IMR-90 (cell line): Measurements from ENCODE around the gene TMEM163. TPM values are rescaled to one million over a fixed set of nuclear protein-coding genes. Genes with fewer than 3 reads are reported as not detected.

ENCODE experiments used
- ATAC-seq: fragments of 200-7000 bp; cut with Tn5 transposase; 2 replicates; pipeline ENCODE4 v1.9.1; 2020; ENCODE audit warnings: low read depth, mild to moderate bottlenecking, moderate library complexity
- BruUV-seq: library from RNA; stranded (reverse); fragments of 400-500 nt; replicated peaks from 2 replicates; lab custom pipeline; 2021; lab: Mats Ljungman, UMichigan
- CTCF ChIA-PET: fragments of 300-600 bp; formaldehyde crosslinking; extraction: SDS; loops from one replicate; lab custom pipeline; 2021; ENCODE audit warnings: antibody characterized with exemption; lab: Yijun Ruan, JAX
- POLR2A ChIA-PET: fragments of 300-600 bp; sonication (Branson Sonifier 250); formaldehyde crosslinking; loops from one replicate; lab custom pipeline; 2022; ENCODE audit warnings: antibody characterized with exemption; ENCODE audit not compliant: unreplicated experiment; lab: Charles Lee
- DNase-seq: peaks from one replicate; pipeline ENCODE4 v3.0.0; 2013
- H2AFZ ChIP-seq: replicated peaks from 2 replicates; pipeline ENCODE3; 2013; ENCODE audit warnings: low read length, mild to moderate bottlenecking; ENCODE audit not compliant: poor library complexity
- H2AK5ac ChIP-seq: 2 replicates; pipeline ENCODE4 v1.6.1; 2013; ENCODE audit warnings: low read depth, low read length, inconsistent platforms
- H2AK9ac ChIP-seq: replicated peaks from 2 replicates; pipeline ENCODE3; 2013; ENCODE audit warnings: mild to moderate bottlenecking, low read depth, low read length, moderate library complexity; ENCODE audit not compliant: poor library complexity
- H2BK120ac ChIP-seq: 2 replicates; pipeline ENCODE4 v1.6.1; 2013; ENCODE audit warnings: low read depth, low read length, inconsistent platforms
- H2BK15ac ChIP-seq: 3 replicates; pipeline ENCODE4 v1.6.1; 2013; ENCODE audit warnings: low read depth, low read length, inconsistent platforms
- H2BK20ac ChIP-seq: 2 replicates; pipeline ENCODE4 v1.6.1; 2013; ENCODE audit warnings: low read depth, mild to moderate bottlenecking, inconsistent platforms, low read length, moderate library complexity
- H2BK5ac ChIP-seq: 2 replicates; pipeline ENCODE4 v1.6.1; 2013; ENCODE audit warnings: mild to moderate bottlenecking, low read depth, low read length, inconsistent platforms; ENCODE audit not compliant: poor library complexity, severe bottlenecking
- H3K14ac ChIP-seq: replicated peaks from 2 replicates; pipeline ENCODE4 v1.6.1; 2013; ENCODE audit warnings: low read depth, low read length, inconsistent platforms
- H3K18ac ChIP-seq: 2 replicates; pipeline ENCODE4 v1.6.1; 2013; ENCODE audit warnings: low read depth, low read length, control low read depth
- H3K23ac ChIP-seq: 2 replicates; pipeline ENCODE4 v1.6.1; 2013; ENCODE audit warnings: low read depth, low read length, inconsistent platforms
- H3K27ac ChIP-seq: 2 replicates; pipeline ENCODE4 v1.5.1; 2013; ENCODE audit warnings: mild to moderate bottlenecking, control low read depth, low read length; ENCODE audit not compliant: insufficient read depth
- H3K27me3 ChIP-seq: 2 replicates; pipeline ENCODE4 v1.6.1; 2013; ENCODE audit warnings: low read length; ENCODE audit not compliant: control insufficient read depth, insufficient read depth
- H3K36me3 ChIP-seq: 2 replicates; pipeline ENCODE4 v1.6.1; 2013; ENCODE audit warnings: low read length, mixed read lengths; ENCODE audit not compliant: control insufficient read depth, insufficient read depth
- H3K4ac ChIP-seq: 2 replicates; pipeline ENCODE4 v1.6.1; 2013; ENCODE audit warnings: low read depth, low read length, inconsistent platforms
- H3K4me1 ChIP-seq: 2 replicates; pipeline ENCODE4 v1.6.1; 2013; ENCODE audit warnings: low read length, mixed read lengths; ENCODE audit not compliant: control insufficient read depth, insufficient read depth
- H3K4me2 ChIP-seq: 2 replicates; pipeline ENCODE4 v1.6.1; 2013; ENCODE audit warnings: low read depth, mild to moderate bottlenecking, control low read depth, low read length, moderate library complexity
- H3K4me3 ChIP-seq: 2 replicates; pipeline ENCODE4 v1.5.1; 2013; ENCODE audit warnings: low read depth, mild to moderate bottlenecking, control low read depth, low read length, moderate library complexity; ENCODE audit not compliant: insufficient read depth
- H3K56ac ChIP-seq: 2 replicates; pipeline ENCODE4 v1.6.1; 2013; ENCODE audit warnings: low read length, inconsistent platforms; ENCODE audit not compliant: insufficient read depth; ENCODE audit errors: extremely low read depth
- H3K79me1 ChIP-seq, 2 experiments: 2 replicates each; pipeline ENCODE4 v1.6.1; 2013; ENCODE audit warnings: low read length in 2 of 2, inconsistent platforms in 1 of 2, low read depth in 1 of 2
- H3K9ac ChIP-seq: 2 replicates; pipeline ENCODE4 v1.6.1; 2013; ENCODE audit warnings: low read depth, low read length, control low read depth
- H3K9me1 ChIP-seq: 2 replicates; pipeline ENCODE4 v1.6.1; 2013; ENCODE audit warnings: low read length, inconsistent platforms; ENCODE audit not compliant: insufficient read depth
- H3K9me3 ChIP-seq: 2 replicates; pipeline ENCODE4 v1.6.1; 2013; ENCODE audit warnings: low read length; ENCODE audit not compliant: control insufficient read depth, insufficient read depth
- H4K20me1 ChIP-seq: 2 replicates; pipeline ENCODE4 v1.6.1; 2013; ENCODE audit warnings: low read length, inconsistent platforms; ENCODE audit not compliant: insufficient read depth
- H4K5ac ChIP-seq: 2 replicates; pipeline ENCODE4 v1.6.1; 2013; ENCODE audit warnings: mild to moderate bottlenecking, low read depth, low read length, control low read depth
- H4K8ac ChIP-seq, 2 experiments: 2 replicates each; pipeline ENCODE4 v1.6.1; 2013; ENCODE audit warnings: low read depth in 2 of 2, low read length in 2 of 2, control low read depth in 1 of 2, inconsistent platforms in 1 of 2
- H4K91ac ChIP-seq: 2 replicates; pipeline ENCODE4 v1.6.1; 2013; ENCODE audit warnings: low read depth, low read length, inconsistent platforms; ENCODE audit not compliant: insufficient read depth
- BHLHE40 ChIP-seq: fragments of 150-350 bp; IDR thresholded peaks from 2 replicates; pipeline ENCODE4 v1.6.1; 2016; ENCODE audit warnings: mild to moderate bottlenecking, low read depth, low read length
- CEBPB ChIP-seq: IDR thresholded peaks from 2 replicates; pipeline ENCODE4 v1.6.1; 2012; ENCODE audit warnings: low read depth, low read length, improper control_type of control experiment
- NFE2L2 ChIP-seq: fragments of 150-350 bp; IDR thresholded peaks from 2 replicates; pipeline ENCODE4 v1.6.1; 2016; ENCODE audit warnings: low read depth, mild to moderate bottlenecking, low read length
- POLR2A ChIP-seq: IDR thresholded peaks from 2 replicates; pipeline ENCODE4 v1.6.1; 2012; ENCODE audit warnings: mild to moderate bottlenecking, low read depth, low read length
- RAD21 ChIP-seq: IDR thresholded peaks from 2 replicates; pipeline ENCODE4 v1.6.1; 2012; ENCODE audit warnings: low read length, improper control_type of control experiment
- SMC3 ChIP-seq: fragments of 150-350 bp; IDR thresholded peaks from 2 replicates; pipeline ENCODE4 v1.6.1; 2016; ENCODE audit warnings: low read depth, mild to moderate bottlenecking, antibody characterized with exemption, low read length, moderate library complexity
- WGBS, 2 experiments: methylation state at CpG; one replicate each; pipeline versions ENCODE4 v1.1.5 to v1.1.7; 2013; ENCODE audit warnings: missing lambda C conversion rate in 2 of 2; ENCODE audit not compliant: insufficient read length in 1 of 2; ENCODE audit errors: extremely low coverage in 2 of 2; 5-methylcytosine and 5-hydroxymethylcytosine counted together
- dilution Hi-C: fragments of 300-500 bp; cut with HindIII; formaldehyde crosslinking; loops from one replicate; pipeline ENCODE4 v1.14.3; 2018; ENCODE audit warnings: low sequenced_read_pairs; ENCODE audit not compliant: unreplicated experiment
- in situ Hi-C: fragments of 300-500 bp; cut with MboI; formaldehyde crosslinking; loops from 3 replicates; pipeline ENCODE4 v1.14.3; 2019; ENCODE audit warnings: low sequenced_read_pairs, inconsistent platforms, mixed read lengths
- intact Hi-C: fragments of 100-400 bp; cut with micrococcal nuclease; formaldehyde crosslinking; loops from 2 replicates; pipeline ENCODE4 v1.10.0; 2022
- polyA plus RNA-seq, 3 experiments: library from polyadenylated mRNA; depleted of rRNA; stranded (reverse); fragments of >200 nt; gene quantifications; 2 replicates each; pipeline ENCODE4 v1.2.3, GENCODE V29; 2012; ENCODE audit warnings: low replicate concordance in 1 of 3
- total RNA-seq: library from RNA; depleted of rRNA; stranded (reverse); fragments of >200 nt; gene quantifications from 2 replicates; pipeline ENCODE4 v1.2.3, GENCODE V29; 2012

TMEM163 gene
- total and polyA plus RNA-seq, 2 of the 4 experiments (the other 2 are of a cell fraction), result not detected

DNA sequence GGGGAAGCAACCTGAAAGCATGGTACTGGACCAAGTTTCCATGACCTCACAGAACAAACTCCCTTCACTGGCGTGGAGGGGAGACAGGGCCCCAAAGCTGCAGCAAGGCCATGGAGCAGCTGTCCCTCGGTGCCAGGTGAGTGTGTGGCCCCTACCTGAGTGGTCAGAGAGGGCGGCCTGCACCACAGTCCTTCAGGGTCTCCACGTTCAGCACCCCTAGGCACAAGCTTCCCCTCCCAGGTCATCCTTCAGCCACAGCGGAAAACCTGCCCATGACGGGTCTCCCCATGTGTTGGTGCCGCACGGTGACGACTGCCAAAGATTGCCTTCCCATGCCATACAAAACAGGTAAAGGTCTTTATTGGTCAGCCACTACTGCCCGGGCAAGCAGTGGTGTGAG, 263.4 kb downstream of the TMEM163 start:
- Histone ChIP-seq H2BK20ac (no peak overlapping the region), H3K27me3 (no peaks in the 10 kb centered on the region), H2BK120ac (no peak overlapping the region), H4K91ac (no peak overlapping the region), H3K14ac (no peak overlapping the region), H3K9me3 (no peaks in the 10 kb centered on the region), H2AFZ (no peak overlapping the region), H3K9me1 (0 out of 2 replicates have a peak, but pooled peaks cover 4% of the 10 kb centered on the region), H3K23ac (no peak overlapping the region), H3K79me1 (peaks cover 0 to 5% of the 10 kb centered on the region in 2 experiments; a peak in 1 of 4 replicates), H2BK15ac (no peak overlapping the region), H2AK5ac (no peak overlapping the region), H3K27ac (no peak overlapping the region), H3K4me2 (no peak overlapping the region), H3K4me1 (no peaks in the 10 kb centered on the region), H4K20me1 (no peaks in the 10 kb centered on the region), H3K56ac (no peak overlapping the region), H3K36me3 (peaks cover 21% of the 10 kb centered on the region), H3K9ac (no peak overlapping the region), H2AK9ac (no peak overlapping the region), H4K8ac (no peak overlapping the region), H2BK5ac (no peak overlapping the region), H3K4ac (no peak overlapping the region), H3K18ac (no peak overlapping the region), H4K5ac (no peak overlapping the region), H3K4me3 (no peak overlapping the region)
- in situ Hi-C loops, result loop anchor here (10.0 kb wide), 1 partner anchor 571 kb away; no protein-coding TSS in a partner anchor
- DNase-seq, result no peak
- ChIA-PET CTCF (no interaction called here), POLR2A (no interaction called here)
- intact Hi-C loops, result no loop called here
- no peak for ATAC-seq
- WGBS, 2 experiments, result no CpG with 5 or more reads among the region's 10 CpGs
- dilution Hi-C loops, result no loop called here
- no TSS peak for BruUV-seq
- TF ChIP-seq SMC3 (no peak), BHLHE40 (no peak), CEBPB (no peak), NFE2L2 (no peak), RAD21 (no peak), POLR2A (no peak)
